ENCODE measurements around the gene SLC4A2. TPM values are rescaled to one million over a fixed set of nuclear protein-coding genes. Genes with fewer than 3 reads are reported as not detected.

The SLC4A2 gene
- total and polyA plus RNA-seq, 2 of the 8 experiments (the other 6 are each of a cell fraction or from before 2014, with no cell fraction given) = 72.6 to 147 TPM

DNA sequence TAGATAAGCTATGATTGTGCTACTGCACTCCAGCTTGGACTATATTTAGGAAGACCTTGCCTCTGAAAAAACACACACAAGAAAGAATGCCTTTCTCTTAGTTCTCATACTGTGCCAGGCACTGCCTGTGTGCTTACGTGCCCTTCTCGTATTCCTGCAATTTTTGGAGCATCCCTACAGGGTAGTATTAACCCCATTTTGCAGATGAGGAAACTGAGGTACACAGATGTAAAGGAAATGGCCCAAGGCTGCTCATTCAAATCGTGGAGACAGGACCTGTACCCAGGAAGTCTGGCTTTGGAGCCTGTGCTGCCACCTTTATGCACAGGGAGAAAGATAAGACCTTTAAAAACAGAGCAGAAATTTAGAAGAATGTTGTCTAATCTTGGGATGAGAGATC lies 43.6 kb downstream of the SLC4A2 start (continued):
- TF ChIP-seq, protein P1, sequence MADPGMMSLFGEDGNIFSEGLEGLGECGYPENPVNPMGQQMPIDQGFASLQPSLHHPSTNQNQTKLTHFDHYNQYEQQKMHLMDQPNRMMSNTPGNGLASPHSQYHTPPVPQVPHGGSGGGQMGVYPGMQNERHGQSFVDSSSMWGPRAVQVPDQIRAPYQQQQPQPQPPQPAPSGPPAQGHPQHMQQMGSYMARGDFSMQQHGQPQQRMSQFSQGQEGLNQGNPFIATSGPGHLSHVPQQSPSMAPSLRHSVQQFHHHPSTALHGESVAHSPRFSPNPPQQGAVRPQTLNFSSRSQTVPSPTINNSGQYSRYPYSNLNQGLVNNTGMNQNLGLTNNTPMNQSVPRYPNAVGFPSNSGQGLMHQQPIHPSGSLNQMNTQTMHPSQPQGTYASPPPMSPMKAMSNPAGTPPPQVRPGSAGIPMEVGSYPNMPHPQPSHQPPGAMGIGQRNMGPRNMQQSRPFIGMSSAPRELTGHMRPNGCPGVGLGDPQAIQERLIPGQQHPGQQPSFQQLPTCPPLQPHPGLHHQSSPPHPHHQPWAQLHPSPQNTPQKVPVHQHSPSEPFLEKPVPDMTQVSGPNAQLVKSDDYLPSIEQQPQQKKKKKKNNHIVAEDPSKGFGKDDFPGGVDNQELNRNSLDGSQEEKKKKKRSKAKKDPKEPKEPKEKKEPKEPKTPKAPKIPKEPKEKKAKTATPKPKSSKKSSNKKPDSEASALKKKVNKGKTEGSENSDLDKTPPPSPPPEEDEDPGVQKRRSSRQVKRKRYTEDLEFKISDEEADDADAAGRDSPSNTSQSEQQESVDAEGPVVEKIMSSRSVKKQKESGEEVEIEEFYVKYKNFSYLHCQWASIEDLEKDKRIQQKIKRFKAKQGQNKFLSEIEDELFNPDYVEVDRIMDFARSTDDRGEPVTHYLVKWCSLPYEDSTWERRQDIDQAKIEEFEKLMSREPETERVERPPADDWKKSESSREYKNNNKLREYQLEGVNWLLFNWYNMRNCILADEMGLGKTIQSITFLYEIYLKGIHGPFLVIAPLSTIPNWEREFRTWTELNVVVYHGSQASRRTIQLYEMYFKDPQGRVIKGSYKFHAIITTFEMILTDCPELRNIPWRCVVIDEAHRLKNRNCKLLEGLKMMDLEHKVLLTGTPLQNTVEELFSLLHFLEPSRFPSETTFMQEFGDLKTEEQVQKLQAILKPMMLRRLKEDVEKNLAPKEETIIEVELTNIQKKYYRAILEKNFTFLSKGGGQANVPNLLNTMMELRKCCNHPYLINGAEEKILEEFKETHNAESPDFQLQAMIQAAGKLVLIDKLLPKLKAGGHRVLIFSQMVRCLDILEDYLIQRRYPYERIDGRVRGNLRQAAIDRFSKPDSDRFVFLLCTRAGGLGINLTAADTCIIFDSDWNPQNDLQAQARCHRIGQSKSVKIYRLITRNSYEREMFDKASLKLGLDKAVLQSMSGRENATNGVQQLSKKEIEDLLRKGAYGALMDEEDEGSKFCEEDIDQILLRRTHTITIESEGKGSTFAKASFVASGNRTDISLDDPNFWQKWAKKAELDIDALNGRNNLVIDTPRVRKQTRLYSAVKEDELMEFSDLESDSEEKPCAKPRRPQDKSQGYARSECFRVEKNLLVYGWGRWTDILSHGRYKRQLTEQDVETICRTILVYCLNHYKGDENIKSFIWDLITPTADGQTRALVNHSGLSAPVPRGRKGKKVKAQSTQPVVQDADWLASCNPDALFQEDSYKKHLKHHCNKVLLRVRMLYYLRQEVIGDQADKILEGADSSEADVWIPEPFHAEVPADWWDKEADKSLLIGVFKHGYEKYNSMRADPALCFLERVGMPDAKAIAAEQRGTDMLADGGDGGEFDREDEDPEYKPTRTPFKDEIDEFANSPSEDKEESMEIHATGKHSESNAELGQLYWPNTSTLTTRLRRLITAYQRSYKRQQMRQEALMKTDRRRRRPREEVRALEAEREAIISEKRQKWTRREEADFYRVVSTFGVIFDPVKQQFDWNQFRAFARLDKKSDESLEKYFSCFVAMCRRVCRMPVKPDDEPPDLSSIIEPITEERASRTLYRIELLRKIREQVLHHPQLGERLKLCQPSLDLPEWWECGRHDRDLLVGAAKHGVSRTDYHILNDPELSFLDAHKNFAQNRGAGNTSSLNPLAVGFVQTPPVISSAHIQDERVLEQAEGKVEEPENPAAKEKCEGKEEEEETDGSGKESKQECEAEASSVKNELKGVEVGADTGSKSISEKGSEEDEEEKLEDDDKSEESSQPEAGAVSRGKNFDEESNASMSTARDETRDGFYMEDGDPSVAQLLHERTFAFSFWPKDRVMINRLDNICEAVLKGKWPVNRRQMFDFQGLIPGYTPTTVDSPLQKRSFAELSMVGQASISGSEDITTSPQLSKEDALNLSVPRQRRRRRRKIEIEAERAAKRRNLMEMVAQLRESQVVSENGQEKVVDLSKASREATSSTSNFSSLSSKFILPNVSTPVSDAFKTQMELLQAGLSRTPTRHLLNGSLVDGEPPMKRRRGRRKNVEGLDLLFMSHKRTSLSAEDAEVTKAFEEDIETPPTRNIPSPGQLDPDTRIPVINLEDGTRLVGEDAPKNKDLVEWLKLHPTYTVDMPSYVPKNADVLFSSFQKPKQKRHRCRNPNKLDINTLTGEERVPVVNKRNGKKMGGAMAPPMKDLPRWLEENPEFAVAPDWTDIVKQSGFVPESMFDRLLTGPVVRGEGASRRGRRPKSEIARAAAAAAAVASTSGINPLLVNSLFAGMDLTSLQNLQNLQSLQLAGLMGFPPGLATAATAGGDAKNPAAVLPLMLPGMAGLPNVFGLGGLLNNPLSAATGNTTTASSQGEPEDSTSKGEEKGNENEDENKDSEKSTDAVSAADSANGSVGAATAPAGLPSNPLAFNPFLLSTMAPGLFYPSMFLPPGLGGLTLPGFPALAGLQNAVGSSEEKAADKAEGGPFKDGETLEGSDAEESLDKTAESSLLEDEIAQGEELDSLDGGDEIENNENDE (IDR thresholded peaks at IDR 0.05; ENCODE audit: insufficient replicate concordance, low read length) = no peak
- no peak for TF ChIP-seq JUN (IDR thresholded peaks at IDR 0.05; ENCODE audit: low read depth, low read length)
- no peak for TF ChIP-seq TBP (IDR thresholded peaks at IDR 0.05; ENCODE audit: low read depth, low read length)
- no peak for TF ChIP-seq TAF7 (optimal IDR thresholded peaks at IDR 0.05; ENCODE audit: borderline replicate concordance, low read depth, low read length)
- TF ChIP-seq, protein P2, sequence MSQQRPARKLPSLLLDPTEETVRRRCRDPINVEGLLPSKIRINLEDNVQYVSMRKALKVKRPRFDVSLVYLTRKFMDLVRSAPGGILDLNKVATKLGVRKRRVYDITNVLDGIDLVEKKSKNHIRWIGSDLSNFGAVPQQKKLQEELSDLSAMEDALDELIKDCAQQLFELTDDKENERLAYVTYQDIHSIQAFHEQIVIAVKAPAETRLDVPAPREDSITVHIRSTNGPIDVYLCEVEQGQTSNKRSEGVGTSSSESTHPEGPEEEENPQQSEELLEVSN (IDR thresholded peaks at IDR 0.05) = no peak
- no peak for TF ChIP-seq CEBPB (IDR thresholded peaks at IDR 0.05; ENCODE audit: low read depth, low read length)
- no peak for TF ChIP-seq KDM4A (IDR thresholded peaks at IDR 0.05; ENCODE audit: low read depth, low read length, severe bottlenecking)
- TF ChIP-seq, protein P3, sequence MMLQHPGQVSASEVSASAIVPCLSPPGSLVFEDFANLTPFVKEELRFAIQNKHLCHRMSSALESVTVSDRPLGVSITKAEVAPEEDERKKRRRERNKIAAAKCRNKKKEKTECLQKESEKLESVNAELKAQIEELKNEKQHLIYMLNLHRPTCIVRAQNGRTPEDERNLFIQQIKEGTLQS (IDR thresholded peaks at IDR 0.05; ENCODE audit: insufficient read depth, low read depth, low read length) = no peak
- TF ChIP-seq SIX5 (IDR thresholded peaks at IDR 0.05; ENCODE audit: low read depth, low read length) = no peak
- no peak for TF ChIP-seq SP4 (IDR thresholded peaks at IDR 0.05; ENCODE audit: low read length)
- no peak for TF ChIP-seq SP2 (IDR thresholded peaks at IDR 0.05; ENCODE audit: low read length)

Data from H1 (cell line).